GM18505 (cell line): ENCODE results near the gene VPS39.

Experiments used
- ATAC-seq: cut with Tn5 transposase; IDR thresholded peaks from one replicate; pipeline ENCODE4 v1.9.1; 2021; ENCODE audit not compliant: unreplicated experiment
- POLR2A ChIP-seq: IDR thresholded peaks from 4 replicates; pipeline ENCODE4 v1.6.1; 2011; ENCODE audit warnings: borderline replicate concordance; ENCODE audit not compliant: insufficient read depth, insufficient read length; ENCODE audit errors: extremely low read depth

VPS39 gene

DNA sequence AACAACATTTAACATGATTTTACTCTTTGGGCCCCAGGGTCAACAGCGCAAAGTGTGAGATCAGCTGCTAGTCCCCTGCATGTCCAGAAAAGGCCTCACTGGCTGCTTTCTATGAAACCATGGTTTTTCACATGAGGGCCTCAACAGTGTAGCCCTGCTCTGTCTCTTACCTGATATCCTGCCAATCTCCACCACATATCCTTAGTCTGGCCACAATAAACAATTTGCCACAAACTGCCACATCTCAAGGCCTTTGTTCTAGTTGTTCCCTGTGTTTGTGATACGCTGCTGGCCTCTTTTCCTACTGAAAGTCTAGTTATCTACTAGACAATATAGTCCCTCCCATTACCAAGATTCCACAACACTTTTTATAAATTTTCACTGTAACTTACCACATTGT lies 17.7 kb downstream of the VPS39 start:
- ATAC-seq: no peak
- no peak for TF ChIP-seq POLR2A

DNA sequence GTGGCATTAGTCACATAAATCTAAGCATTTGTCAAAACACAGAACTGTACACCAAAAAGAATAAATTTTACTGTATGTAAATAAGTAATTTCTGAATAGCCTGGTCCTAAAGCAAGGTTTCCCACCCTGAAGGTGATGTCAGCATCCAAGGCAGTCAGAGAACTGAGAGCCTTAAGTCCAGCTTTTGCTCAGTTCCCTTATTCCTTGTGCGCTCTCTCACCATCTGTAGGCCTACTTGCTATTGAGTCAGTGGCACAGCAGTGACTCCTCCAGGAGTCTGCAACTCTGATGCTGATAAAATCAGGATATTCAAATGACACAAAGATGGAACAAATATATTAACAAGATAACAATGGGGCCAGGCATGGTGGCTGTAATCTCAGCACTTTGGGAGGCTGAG lies 22.3 kb downstream of the VPS39 start:
- no peak for TF ChIP-seq POLR2A
- no peak for ATAC-seq

DNA sequence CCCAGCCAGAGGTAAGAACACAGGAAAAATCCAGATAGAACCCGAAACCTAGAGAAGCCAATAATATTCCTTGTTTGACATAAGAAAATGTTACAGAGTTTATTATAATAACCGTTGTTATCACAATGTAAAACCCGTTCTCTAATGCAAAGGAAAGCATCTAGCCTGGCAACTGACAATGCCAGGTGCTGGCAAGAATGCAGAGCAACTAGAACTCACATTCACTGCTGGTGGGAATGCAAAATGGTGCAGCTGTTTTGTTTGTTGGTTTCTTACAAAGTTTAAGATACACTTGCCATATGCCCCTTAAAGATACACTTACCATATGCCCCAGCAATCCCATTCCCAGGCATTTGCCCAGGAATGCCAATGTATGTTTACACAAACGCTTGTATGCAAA lies 23.4 kb downstream of the VPS39 start:
- TF ChIP-seq POLR2A: no peak
- ATAC-seq: no peak

DNA sequence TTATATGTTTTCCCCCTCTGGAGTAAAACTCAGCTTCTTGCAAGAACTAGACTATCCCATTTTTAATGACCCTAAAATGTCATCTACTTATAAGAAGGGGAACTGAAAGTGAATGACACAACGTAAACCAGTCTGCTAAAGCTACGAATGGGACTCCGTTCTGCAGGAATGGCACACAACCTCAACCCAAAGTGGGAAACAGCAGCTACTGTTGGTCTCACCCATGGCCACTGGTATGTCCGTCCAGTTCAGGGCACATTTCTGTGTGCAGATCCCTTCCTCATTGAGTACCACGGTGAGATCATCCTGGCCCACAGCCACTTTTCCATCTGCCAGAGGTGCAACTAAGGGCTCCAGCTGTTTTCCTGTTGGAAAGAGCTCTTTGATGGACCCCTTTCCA lies 23.8 kb downstream of the VPS39 start:
- TF ChIP-seq POLR2A: no peak

DNA sequence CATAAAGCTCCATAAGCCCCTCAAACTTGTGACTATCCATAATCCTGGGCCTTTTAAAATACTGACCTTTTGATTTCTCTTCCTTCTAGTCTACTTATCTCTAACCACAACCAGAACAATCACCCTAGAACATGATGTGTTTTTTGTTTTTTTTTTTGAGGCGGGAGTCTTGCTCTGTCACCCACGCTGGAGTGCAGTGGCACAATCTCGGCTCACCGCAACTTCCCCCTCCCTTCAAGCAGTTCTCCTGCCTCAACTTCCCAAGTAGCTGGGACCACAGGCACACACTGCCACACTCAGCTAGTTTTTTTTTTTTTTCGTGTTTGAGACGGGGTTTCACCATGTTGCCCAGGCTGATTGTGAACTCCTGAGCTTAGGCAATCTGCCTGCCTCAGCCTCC lies 25.1 kb downstream of the VPS39 start:
- ATAC-seq: no peak

More for the DNA sequence above, 23.8 kb downstream of the VPS39 start:
- no peak for ATAC-seq

DNA sequence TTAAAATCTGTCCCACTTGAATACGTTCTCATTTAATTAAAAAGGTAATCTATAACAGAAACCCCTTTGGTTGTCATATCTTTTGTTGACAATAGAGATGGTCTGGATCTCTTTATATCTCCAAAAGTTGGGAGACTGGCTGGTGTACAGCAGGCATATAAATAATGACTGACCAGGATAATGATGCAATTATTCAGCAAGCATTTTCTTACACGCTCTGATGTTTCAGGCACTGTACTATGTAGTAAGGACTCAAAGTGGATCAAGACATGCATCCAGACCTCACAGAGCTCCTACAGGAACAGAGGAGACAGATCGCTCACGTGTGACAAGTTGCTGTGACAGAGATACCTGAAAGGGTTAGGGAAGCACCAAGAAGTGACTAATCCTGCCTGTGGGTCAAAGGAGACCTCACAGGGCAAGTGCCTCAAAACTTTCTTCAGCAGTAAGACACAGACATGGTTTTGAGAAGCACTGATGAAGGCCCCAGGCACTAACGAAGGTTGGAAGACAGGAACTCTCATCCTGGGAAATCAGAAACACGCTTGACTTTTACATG lies 25.7 kb downstream of the VPS39 start:
- ATAC-seq: no peak
- TF ChIP-seq POLR2A: no peak

More for the DNA sequence above, 25.1 kb downstream of the VPS39 start:
- TF ChIP-seq POLR2A: no peak

DNA sequence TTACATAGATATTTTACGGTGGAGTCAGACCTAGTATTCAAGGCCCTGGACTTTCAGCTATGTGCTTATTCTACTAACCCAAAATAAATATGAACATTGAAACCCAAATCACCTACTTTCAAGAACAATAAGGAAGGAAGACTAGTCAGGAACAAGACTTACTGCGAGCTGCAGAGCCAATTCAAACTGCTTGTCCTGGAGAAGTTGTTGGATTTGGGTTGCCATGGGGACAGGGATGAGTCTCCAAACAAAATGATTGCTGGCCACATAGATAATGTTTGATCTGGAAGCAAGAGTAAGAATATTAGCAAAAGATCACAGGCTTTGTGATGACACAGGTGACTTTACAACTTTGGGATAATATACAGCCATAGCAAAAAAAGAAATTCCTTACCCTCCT lies 30.0 kb downstream of the VPS39 start:
- no peak for ATAC-seq
- TF ChIP-seq POLR2A: no peak

DNA sequence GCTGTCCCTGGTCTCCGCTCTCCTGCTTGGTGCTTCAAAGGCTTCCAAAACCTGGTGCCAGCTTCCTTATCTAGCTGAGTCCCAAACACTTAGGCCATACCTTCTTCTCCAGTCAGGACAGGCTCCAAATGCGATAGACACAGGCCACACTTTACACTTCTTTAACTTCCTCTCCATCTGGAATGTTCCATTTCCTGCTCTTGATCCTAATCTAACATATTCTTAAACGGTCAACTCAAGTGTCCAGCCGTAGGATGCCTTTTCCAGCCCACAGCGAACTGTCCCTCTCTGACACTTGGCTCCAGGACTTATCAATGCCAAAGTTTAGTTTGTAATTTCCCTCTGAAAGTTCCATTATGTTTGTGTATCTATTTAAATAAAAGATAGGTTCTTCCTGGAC lies 32.4 kb downstream of the VPS39 start:
- no peak for TF ChIP-seq POLR2A
- no peak for ATAC-seq

DNA sequence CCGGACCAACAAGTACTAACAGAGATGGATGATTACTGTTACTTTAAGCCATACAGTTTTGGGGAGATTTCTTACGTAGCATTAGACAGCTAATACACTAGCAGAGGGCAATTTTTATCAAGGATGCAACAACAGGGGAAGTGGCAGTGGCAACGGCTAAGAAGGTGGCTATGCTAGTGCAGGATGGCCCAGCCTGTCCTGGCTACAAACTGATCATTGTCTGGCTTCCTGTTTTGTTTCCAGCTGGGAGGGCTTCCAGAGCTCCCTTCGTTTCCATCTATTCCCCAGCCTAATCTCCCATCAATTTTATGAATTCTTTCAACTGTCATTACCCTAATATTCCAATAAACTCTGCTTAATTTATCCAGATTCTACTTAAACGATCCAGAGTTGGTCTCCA lies 35.6 kb downstream of the VPS39 start:
- no peak for TF ChIP-seq POLR2A
- ATAC-seq: no peak

DNA sequence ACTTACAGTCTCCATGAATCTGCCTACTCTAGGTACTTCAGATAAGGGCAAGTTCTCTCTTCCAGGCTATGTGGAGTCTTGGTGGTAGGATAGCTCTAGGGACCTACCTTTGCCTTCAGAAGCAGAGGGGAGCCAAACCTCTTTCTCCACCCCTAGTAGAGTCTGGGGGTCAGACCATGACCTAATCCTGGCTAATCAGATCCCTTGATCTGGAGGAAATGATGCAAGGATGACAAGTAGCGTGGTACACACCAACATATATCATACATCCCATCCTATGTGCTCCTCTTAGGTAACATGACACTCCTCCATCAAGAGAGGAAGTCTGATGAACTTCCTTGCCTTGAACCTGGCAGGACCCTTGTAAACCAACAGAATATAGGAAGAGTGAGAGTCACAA lies 36.3 kb downstream of the VPS39 start:
- ATAC-seq: no peak
- TF ChIP-seq POLR2A: no peak

DNA sequence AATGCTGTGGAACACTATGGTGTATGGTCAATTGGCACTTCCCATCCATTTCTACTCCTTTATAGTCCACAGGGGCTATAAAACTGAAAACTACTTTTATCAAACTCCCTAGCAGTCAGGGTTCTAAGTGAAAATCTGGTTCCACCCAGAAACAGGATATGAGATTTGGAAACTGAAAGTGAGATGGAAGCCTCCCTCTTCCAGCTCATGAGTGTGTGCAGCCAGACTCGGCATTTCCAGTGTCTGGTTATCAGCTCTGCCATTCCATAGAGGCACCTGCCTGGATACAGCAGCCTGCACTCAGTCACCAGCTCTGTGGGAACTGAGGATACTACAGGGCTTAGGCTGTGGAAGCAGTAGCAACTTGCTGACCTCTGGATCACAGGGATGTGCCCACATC lies 37.0 kb downstream of the VPS39 start:
- ATAC-seq: no peak
- TF ChIP-seq POLR2A: no peak

DNA sequence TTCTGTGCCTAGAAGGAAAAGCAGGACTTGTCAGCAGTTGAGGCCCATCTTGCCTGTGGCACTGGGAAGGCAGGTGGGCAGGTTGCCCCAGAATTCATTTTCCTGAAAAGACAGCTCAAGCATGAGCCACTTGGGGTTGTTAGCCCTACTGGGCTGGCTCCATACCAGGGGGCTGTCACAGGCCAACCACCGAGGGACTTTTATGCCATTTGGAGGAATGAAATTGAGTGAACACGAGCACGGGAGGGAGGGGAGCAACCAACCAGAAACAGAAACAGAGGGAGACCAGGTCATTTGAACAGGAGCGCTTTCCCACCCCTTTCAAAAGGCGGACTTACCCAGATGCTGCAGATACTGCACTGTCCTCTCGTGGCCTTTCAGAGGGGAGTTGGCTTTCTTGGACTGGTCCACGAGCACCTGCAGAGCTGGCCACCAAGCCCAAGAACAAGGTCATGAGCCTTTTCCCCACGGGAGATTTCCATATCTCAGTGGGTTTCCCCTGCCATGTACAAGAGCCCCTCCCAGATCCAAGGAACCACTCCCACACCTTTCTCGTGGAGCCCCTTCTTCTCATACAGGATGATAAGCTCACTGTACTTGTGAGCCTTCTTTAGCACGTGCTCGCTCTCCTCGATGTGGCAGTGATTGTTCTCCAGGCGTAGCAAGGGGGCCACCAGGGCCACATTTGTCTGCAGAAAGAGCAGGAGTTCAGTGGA lies 41.7 kb downstream of the VPS39 start:
- no peak for TF ChIP-seq POLR2A
- no peak for ATAC-seq

DNA sequence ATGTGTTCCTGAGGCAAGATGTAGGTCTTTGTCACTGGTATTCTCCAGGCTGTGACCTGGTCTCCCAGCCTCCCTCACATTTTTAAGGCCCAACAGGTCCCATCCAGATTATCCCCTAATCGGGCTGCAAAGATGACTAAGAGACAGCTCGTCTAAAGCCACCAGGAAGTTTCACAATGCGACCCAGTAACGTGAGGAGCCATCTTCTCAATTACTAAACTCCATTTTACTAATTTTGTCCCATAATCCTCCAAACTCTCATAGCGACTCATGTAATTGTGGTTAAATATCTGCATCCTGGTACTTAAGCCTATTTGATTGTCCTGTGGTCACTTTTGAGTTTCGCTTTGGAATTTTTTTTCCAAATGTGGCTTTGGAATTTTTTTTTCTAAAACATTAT lies 43.0 kb downstream of the VPS39 start:
- TF ChIP-seq POLR2A: no peak
- ATAC-seq: no peak

DNA sequence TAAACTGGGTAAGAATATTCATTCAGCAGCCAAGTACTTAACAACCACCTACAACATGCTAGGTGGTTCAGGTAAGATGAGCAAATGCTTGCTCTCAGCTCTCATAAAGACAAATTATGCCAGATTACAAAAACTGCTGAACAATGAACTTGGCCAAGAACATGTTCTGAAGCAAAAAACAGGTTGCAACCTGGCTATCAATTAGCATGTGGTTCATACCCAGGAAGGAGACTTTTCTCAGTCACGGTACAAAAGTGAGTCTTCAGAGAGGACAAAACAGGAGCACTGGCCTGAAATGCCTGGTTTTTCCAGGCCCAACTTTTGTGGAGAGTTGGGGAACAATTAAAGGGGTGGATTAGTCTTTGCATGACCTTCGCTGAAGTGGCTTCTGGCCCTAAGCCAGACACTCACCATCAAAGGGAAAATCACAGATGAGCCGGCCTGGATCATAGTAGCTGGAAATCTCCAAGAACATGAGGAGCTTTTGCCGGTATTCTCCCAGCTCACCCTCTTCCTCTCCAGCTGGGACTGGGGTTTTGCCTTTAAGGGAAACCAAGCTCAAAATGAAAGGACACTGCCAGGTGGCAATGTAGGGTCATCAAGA lies 44.1 kb downstream of the VPS39 start:
- no peak for TF ChIP-seq POLR2A
- ATAC-seq: no peak
